ENCODE results near the gene SPON1.

The SPON1 gene

DNA sequence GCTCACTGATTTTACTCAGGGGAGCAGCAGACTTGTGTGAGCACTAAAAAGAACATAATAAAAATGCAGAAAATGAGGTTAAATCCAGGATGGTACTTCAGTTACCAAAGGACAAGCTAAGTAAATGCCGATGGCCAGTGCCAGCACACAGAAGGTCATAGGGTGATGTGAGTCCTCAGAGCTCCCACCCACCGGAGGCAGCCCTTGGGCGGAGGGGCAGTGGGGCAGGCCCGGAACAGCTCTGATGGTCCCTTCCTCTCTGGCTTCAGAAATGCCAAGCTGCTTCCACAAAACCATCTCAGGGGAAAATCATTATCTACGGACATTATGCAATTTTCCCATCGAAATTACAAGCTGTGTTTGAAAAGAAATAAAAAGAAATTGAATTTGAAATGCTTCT lies 271.9 kb downstream of the SPON1 start:
- DNase-seq: no peak
- in situ Hi-C loops (cut with HindIII; ENCODE audit: low pct_ligation_motif_present, low sequenced_read_pairs): no loop called here
- H3K4me3 ChIP-seq (ENCODE audit: low read depth, low read length): no peak overlapping the region
- no peaks in the 10 kb centered on the region for H3K27me3 ChIP-seq (replicated peaks)
- no peaks in the 10 kb centered on the region for H3K36me3 ChIP-seq (replicated peaks)
- no peak for TF ChIP-seq CTCF (IDR thresholded peaks at IDR 0.05; ENCODE audit: low read depth, low read length, missing control alignments)
- no peak overlapping the region for H3K27ac ChIP-seq

- no peaks in the 10 kb centered on the region for H3K27me3 ChIP-seq (replicated peaks)
- H3K36me3 ChIP-seq (replicated peaks): no peaks in the 10 kb centered on the region
- no peak for TF ChIP-seq CTCF (IDR thresholded peaks at IDR 0.05; ENCODE audit: low read depth, low read length, missing control alignments)
- H3K4me3 ChIP-seq (ENCODE audit: low read depth, low read length): no peak overlapping the region
- in situ Hi-C loops (cut with HindIII; ENCODE audit: low pct_ligation_motif_present, low sequenced_read_pairs): no loop called here
- no peak for DNase-seq
- no peak overlapping the region for H3K27ac ChIP-seq
Measured at GRCh38 chr11:14235701-14236100, 273.2 kb downstream of the SPON1 start.

DNA sequence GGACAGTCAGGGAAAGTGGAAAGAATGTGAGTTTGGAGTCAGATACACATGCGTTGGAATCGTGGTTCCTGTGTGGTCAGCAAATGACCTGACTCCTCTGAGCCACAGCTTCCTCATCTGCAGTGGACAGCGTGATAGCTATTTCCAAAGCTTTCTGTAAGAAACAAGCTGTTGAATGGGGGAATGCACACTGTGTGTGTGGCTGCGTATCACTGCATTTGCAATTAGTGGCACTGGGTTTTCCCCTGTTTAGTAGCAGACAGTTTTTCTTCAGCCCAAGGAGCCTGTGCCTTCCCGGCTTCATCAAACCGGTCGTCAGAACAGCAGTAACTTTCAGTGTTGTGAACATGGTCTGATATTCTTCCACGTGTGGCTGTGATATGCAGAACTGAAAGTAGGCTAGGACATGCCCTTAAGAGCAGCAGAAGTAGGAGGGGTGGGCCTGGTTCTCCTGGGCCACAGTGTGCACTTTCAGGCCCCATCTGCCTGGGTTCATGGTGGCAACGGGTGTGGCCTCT lies 275.0 kb downstream of the SPON1 start:
- no peak for DNase-seq
- Histone ChIP-seq H3K36me3 (replicated peaks) (no peaks in the 10 kb centered on the region), H3K27me3 (replicated peaks) (no peaks in the 10 kb centered on the region), H3K4me3 (ENCODE audit: low read depth, low read length) (no peak overlapping the region), H3K27ac (no peak overlapping the region)
- in situ Hi-C loops (cut with HindIII; ENCODE audit: low pct_ligation_motif_present, low sequenced_read_pairs): no loop called here
- TF ChIP-seq CTCF (IDR thresholded peaks at IDR 0.05; ENCODE audit: low read depth, low read length, missing control alignments): no peak

GRCh38 chr11:14240221-14240620 lies 277.7 kb downstream of the SPON1 start:
- H3K4me3 ChIP-seq (ENCODE audit: low read depth, low read length): no peak overlapping the region
- TF ChIP-seq CTCF (IDR thresholded peaks at IDR 0.05; ENCODE audit: low read depth, low read length, missing control alignments): no peak
- no peaks in the 10 kb centered on the region for H3K27me3 ChIP-seq (replicated peaks)
- no peak for DNase-seq
- no peaks in the 10 kb centered on the region for H3K36me3 ChIP-seq (replicated peaks)
- no peak overlapping the region for H3K27ac ChIP-seq
- in situ Hi-C loops (cut with HindIII; ENCODE audit: low pct_ligation_motif_present, low sequenced_read_pairs): no loop called here

DNA sequence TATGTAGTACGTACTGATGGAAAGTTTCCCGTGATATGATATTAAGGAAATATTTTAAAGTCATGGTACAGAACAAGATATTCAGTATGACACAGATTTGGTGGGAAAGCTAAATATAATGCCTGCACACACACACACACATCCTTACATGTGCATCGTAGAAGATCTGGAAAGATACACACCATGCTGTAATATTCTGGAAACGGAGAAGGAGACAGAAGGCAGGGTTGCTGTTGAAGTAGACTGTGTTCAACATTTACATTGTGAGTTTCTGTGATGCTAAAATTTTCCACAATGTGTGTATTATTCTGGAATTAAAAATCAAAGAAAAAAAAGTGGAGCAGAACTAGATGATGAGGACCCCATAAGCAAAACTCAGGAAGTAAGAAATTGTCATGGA lies 278.4 kb downstream of the SPON1 start:
- DNase-seq: no peak
- no peak overlapping the region for H3K27ac ChIP-seq
- no peaks in the 10 kb centered on the region for H3K36me3 ChIP-seq (replicated peaks)
- in situ Hi-C loops (cut with HindIII; ENCODE audit: low pct_ligation_motif_present, low sequenced_read_pairs): no loop called here
- TF ChIP-seq CTCF (IDR thresholded peaks at IDR 0.05; ENCODE audit: low read depth, low read length, missing control alignments): no peak
- no peak overlapping the region for H3K4me3 ChIP-seq (ENCODE audit: low read depth, low read length)
- H3K27me3 ChIP-seq (replicated peaks): no peaks in the 10 kb centered on the region

GRCh38 chr11:14242187-14242586 lies 279.7 kb downstream of the SPON1 start:
- TF ChIP-seq CTCF (IDR thresholded peaks at IDR 0.05; ENCODE audit: low read depth, low read length, missing control alignments): no peak
- no peaks in the 10 kb centered on the region for H3K27me3 ChIP-seq (replicated peaks)
- no peak overlapping the region for H3K27ac ChIP-seq
- H3K36me3 ChIP-seq (replicated peaks): no peaks in the 10 kb centered on the region
- in situ Hi-C loops (cut with HindIII; ENCODE audit: low pct_ligation_motif_present, low sequenced_read_pairs): no loop called here
- no peak for DNase-seq
- H3K4me3 ChIP-seq (ENCODE audit: low read depth, low read length): no peak overlapping the region
